Jurkat, Clone E6-1 (cell line): ENCODE data around the gene NECTIN2.
"Not testable (repeated sequence)": the region's sequence is repeated elsewhere in the genome, so short reads cannot be mapped to it uniquely, and the experiment has no call there.

Source experiments
- DNase-seq: peaks from one replicate; pipeline ENCODE4 v3.0.0-alpha.2; 2011; ENCODE audit warnings: low read depth, low spot score
- H3K4me3 ChIP-seq: 2 replicates; pipeline ENCODE4 v1.5.1; 2011; ENCODE audit warnings: mild to moderate bottlenecking, low read length, control low read depth, moderate library complexity

NECTIN2 gene

DNA sequence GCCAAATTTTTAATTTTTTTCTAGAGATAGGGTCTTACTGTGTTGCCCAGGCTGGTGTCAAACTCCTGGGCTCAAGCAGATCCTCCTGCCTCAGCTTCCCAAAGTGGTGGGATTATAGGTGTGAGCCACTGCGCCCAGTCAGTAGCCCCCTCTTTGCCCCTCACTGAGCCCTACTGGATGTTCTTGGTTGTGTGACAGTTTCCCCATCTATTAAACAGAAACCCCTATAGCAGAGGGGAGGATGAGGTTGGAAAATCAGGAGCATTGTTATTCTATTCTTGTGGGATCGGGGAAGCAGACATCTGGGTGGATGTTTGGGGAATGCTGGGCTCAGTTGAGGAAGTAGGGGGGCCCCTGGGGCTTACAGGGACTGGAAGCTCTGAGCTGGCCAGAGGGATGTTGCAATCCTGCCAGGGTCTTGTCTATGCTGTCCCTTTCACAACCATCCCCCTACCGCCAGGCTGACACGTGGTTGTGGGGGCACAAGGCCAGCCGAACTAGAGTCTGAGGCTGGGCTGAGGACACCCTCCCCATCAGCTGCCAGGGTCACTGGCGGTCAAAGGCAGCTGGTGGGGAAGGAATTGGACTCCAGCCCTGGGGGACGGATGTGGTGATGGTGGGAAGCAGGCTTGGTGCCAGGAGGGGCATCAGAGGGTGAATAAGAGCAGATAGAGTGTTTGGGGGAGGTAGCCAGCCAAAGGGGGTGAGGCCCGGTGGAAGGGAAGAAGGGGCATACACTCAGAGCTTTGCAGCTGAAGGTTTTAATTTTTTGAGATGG is 79.2 kb downstream of the NECTIN2 start:
- no peak overlapping the region for H3K4me3 ChIP-seq
- DNase-seq: no peak

DNA sequence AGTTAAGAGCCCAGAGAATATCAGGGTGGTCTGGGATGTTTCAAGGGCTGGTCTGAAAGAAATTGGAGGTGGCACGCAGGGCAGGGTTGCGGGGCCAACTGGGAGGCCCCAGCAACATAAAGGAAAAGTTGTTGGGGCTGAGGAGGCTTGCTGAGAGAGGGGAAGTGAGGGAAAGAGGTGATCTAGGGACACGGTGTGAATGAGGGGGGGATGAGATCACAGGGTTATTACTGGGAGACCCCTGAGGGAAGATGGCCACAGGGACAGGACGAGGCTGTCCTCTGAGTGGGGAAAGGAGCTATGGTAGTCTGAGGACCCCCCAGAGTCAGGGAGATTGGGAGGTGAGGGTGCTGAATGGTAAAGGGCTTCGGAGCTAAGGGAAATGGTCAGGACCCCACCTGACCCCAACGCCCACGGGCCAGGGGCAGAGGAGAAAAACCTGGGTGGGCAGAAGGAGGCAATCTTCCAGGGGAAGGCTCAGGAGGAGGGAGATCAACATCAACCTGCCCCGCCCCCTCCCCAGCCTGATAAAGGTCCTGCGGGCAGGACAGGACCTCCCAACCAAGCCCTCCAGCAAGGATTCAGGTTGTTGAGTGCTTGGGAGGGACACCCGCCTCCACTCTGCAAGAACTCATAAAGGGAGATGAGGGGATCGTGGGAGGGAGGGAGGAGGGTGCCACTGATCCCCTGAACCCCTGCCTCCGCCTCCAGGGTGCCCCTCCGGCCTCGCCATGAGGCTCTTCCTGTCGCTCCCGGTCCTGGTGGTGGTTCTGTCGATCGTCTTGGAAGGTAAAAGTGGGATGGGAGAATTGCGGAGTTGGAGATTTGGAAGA is 80.4 kb downstream of the NECTIN2 start:
- not testable (repeated sequence) for H3K4me3 ChIP-seq, DNase-seq

DNA sequence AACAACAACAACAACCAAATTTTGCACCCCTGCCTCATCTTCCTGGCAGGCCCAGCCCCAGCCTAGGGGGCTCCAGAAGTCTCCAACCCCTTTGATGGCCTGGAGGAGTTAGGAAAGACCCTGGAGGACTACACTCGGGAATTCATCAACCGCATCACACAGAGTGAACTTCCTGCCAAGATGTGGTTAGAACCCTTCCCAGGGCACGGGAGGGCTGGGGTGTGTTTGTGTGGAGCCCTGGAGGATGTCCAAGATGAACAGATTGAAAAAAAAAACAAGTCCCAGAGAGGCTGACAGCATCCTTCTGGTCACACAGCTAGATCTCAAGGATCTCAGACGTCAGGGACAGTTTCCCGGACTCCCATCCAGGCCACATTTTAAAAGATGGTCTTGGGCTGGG is 81.6 kb downstream of the NECTIN2 start:
- no peak for DNase-seq
- no peak overlapping the region for H3K4me3 ChIP-seq

DNA sequence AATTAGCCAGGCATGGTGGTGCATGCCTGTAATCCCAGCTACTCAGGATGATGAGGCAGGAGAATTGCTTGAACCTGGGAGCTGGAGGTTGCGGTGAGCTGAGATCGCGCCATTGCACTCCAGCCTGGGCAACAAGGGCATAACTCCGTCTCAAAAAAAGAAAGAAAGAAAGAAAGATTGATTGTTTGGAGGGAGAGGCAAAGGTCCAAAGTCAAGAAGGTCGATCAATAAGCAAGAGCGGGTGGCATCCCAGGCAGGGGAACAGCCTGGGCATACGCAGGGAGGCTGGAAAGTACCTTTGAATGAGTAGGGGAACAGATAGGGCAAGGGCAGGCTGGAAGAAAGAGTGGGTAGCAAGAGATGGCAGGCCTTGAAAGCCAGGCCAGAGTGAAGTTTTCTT is 84.0 kb downstream of the NECTIN2 start:
- H3K4me3 ChIP-seq: no peak overlapping the region
- DNase-seq: no peak

DNA sequence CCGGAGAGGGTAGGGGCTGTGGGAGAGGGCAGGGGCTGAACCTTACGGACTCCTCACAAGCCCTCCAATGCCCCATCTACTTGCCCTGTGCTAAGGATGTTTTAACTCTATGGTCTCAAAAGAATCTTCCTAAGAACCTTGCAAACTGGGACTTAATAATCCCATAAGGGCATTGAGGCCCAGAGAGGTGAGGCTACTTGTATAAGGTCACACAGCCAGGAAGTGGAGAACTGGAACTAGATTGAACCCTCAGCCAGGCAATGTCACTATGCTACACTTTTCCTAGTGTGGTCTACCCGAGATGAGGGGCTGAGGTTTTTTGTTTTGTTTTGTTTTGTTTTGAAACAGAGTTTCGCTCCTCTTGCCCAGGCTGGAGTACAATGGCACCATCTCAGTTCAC is 85.4 kb downstream of the NECTIN2 start:
- DNase-seq: no peak
- no peak overlapping the region for H3K4me3 ChIP-seq
